NCI-H82 treated with DMSO at 0.1 percent for 48 hours (cell line): ENCODE data around the gene NRXN3.
"Not testable (repeated sequence)": the region's sequence is repeated elsewhere in the genome, so short reads cannot be mapped to it uniquely, and the experiment has no call there.

Experiments
- DNase-seq: peaks from one replicate; lab custom pipeline; 2025; ENCODE audit not compliant: unreplicated experiment; lab: John Stamatoyannopoulos, UW

The NRXN3 gene

GRCh38 chr14:79098324-79098723, 928.2 kb downstream of the NRXN3 start:
- no peak for DNase-seq

GRCh38 chr14:79100578-79100977, 930.4 kb downstream of the NRXN3 start:
- no peak for DNase-seq

- no peak for DNase-seq
These were observed 931.2 kb downstream of the NRXN3 start for GRCh38 chr14:79101388-79101787.

- DNase-seq, result no peak
These were observed 933.6 kb downstream of the NRXN3 start for GRCh38 chr14:79103764-79104163.

- not testable (repeated sequence) for DNase-seq
These were observed 940.4 kb downstream of the NRXN3 start for GRCh38 chr14:79110564-79110963.

- DNase-seq, result no peak
These were observed 941.9 kb downstream of the NRXN3 start for GRCh38 chr14:79111987-79112501.

- DNase-seq, result no peak
These were observed 947.4 kb downstream of the NRXN3 start for GRCh38 chr14:79117561-79117960.

- DNase-seq, result no peak
These were observed 948.1 kb downstream of the NRXN3 start for GRCh38 chr14:79118291-79118690.

- DNase-seq, result no peak
These were observed 964.2 kb downstream of the NRXN3 start for GRCh38 chr14:79134361-79134760.

- DNase-seq, result peak; percentile 81
These were observed 966.2 kb downstream of the NRXN3 start for GRCh38 chr14:79136071-79137044.

- DNase-seq, result no peak
These were observed 966.9 kb downstream of the NRXN3 start for GRCh38 chr14:79137045-79137430.

GRCh38 chr14:79137836-79138235, 967.7 kb downstream of the NRXN3 start:
- DNase-seq, result no peak

GRCh38 chr14:79144896-79145295, 974.7 kb downstream of the NRXN3 start:
- no peak for DNase-seq

GRCh38 chr14:79150226-79150625, 980.1 kb downstream of the NRXN3 start:
- DNase-seq, result no peak

GRCh38 chr14:79157369-79157768, 987.2 kb downstream of the NRXN3 start:
- DNase-seq, result no peak

GRCh38 chr14:79161571-79161970, 991.4 kb downstream of the NRXN3 start:
- DNase-seq, result no peak

- DNase-seq, result no peak
These were observed 992.7 kb downstream of the NRXN3 start for GRCh38 chr14:79162833-79163232.

- no peak for DNase-seq
These were observed 995.4 kb downstream of the NRXN3 start for GRCh38 chr14:79165471-79166090.

- DNase-seq, result no peak
These were observed 996.0 kb downstream of the NRXN3 start for GRCh38 chr14:79166171-79166570.

GRCh38 chr14:79167957-79168356, 997.8 kb downstream of the NRXN3 start:
- no peak for DNase-seq

- DNase-seq, result no peak
These were observed 1005.5 kb downstream of the NRXN3 start for GRCh38 chr14:79175671-79176070.

GRCh38 chr14:79177106-79177505, 1006.9 kb downstream of the NRXN3 start:
- DNase-seq, result no peak
